Bronchial epithelial cell (primary cell): ENCODE measurements around the gene DUS2. TPM values are rescaled to one million over a fixed set of nuclear protein-coding genes. Genes with fewer than 3 reads are reported as not detected.
A peak's percentile ranks its signal among the peaks of the same experiment; 100 is the strongest.
"Not testable (repeated sequence)": the region's sequence is repeated elsewhere in the genome, so short reads cannot be mapped to it uniquely, and the experiment has no call there.

Experiments
- DNase-seq: peaks from one replicate; pipeline ENCODE4 v3.0.0-alpha.2; 2010; ENCODE audit warnings: low read depth
- FAIRE-seq: peaks from 2 replicates; lab custom pipeline; 2011; peaks lifted over from hg19 to GRCh38; lab: Jason Lieb, UNC
- H3K27me3 ChIP-seq: 2 replicates; pipeline ENCODE4 v1.5.1; 2011; ENCODE audit warnings: low read length; ENCODE audit not compliant: control insufficient read depth, insufficient read depth
- H3K36me3 ChIP-seq: 2 replicates; pipeline ENCODE4 v1.5.1; 2011; ENCODE audit warnings: low read length; ENCODE audit not compliant: control insufficient read depth, insufficient read depth
- H3K4me3 ChIP-seq: 2 replicates; pipeline ENCODE4 v1.5.1; 2011; ENCODE audit warnings: mild to moderate bottlenecking, low read depth, low read length, control low read depth
- total RNA-seq: library from RNA; depleted of rRNA; stranded (reverse); fragments of >200 nt; gene quantifications from 2 replicates; pipeline ENCODE4 v1.2.1, GENCODE V29; 2014
- TF ChIP-seq, protein P1 (sequence below): IDR thresholded peaks from 2 replicates; pipeline ENCODE4 v1.5.1; 2011; ENCODE audit warnings: mild to moderate bottlenecking, moderate library complexity, low read length, control low read depth, inconsistent platforms; ENCODE audit not compliant: insufficient read depth, severe bottlenecking

The DUS2 gene
- total RNA-seq, 1 donor from 2014 or later = 23.7 TPM

DNA sequence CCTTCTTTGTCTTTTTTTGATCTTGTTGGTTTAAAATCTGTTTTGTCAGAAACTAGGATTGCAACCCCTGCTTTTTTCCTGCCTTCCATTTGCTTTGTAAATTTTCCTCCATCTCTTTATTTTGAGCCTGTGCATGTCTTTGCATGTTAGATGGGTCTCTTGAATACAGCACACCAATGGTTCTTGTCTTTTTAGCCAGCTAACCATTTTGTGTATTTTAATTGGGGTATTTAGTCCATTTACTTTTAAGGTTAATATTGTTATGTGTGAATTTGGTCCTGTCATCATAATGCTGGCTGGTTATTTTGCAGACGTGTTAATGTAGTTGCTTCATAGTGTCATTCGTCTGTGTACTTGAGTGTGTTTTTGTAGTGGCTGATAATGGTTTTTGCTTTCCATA lies 88.3 kb downstream of the DUS2 start:
- FAIRE-seq (no peak), DNase-seq (no peak)
- Histone ChIP-seq H3K36me3 (no peaks in the 10 kb centered on the region), H3K27me3 (no peaks in the 10 kb centered on the region), H3K4me3 (no peak overlapping the region)
- TF ChIP-seq, protein P1, sequence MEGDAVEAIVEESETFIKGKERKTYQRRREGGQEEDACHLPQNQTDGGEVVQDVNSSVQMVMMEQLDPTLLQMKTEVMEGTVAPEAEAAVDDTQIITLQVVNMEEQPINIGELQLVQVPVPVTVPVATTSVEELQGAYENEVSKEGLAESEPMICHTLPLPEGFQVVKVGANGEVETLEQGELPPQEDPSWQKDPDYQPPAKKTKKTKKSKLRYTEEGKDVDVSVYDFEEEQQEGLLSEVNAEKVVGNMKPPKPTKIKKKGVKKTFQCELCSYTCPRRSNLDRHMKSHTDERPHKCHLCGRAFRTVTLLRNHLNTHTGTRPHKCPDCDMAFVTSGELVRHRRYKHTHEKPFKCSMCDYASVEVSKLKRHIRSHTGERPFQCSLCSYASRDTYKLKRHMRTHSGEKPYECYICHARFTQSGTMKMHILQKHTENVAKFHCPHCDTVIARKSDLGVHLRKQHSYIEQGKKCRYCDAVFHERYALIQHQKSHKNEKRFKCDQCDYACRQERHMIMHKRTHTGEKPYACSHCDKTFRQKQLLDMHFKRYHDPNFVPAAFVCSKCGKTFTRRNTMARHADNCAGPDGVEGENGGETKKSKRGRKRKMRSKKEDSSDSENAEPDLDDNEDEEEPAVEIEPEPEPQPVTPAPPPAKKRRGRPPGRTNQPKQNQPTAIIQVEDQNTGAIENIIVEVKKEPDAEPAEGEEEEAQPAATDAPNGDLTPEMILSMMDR = no peak

DNA sequence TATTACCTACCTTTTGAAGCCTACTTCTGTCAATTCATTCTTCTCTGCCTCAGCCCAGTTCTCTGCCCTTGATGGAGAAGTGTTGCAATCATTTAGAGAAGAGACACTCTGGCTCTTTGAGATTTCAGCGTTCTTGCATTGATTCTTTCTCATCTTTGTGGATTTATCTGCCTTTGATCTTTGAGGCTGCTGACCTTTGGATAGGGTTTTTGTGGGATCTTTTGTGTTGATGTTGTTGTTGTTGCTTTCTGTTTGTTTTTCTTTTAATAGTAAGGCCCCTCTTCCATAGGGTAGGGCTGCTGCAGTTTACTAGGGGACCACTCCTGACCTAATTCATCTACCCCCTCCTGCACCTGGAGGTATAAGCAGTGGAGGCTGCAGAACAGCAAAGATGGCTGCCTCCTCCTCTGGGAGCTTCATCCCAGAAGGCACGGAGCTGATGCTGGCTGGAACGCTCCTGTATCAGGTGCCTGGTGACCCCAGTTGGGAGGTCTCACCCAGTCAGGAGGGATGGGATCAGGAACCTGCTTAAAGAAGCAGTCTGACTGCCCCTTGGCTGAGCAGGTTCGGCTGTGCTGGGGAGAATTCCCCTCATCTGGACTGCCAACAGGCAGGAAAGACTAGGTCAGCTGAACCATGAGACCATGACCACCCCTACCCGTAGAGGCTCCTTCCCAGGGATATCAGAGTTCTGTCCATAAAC lies 90.1 kb downstream of the DUS2 start:
- H3K27me3 ChIP-seq = no peaks in the 10 kb centered on the region
- H3K4me3 ChIP-seq = no peak overlapping the region
- FAIRE-seq = no peak
- DNase-seq = no peak
- TF ChIP-seq, protein P1 = no peak
- H3K36me3 ChIP-seq = no peaks in the 10 kb centered on the region

DNA sequence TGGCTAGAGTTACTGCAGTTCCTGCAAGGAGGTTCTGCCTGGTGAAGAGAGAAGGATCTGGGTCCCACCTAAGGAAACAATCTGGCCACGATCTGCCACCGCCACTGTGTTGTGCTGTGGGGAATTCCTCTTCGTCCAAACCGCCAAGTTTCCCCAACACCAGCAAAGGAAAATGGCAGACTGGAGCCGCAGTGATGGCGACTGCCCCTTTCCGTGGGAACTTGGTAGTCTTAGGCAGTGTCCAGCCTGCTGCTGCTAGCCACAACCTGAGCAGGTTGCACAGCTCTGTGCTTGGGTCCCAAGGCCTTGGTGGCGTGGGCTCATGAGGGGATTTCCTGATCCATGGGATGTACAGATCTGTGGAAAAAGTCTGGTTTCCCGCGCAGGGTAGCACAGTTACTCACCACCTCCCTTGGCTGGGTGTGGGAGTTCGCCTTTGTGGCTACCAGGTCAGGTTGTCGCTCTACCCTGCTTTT lies 90.7 kb downstream of the DUS2 start:
- no peak for DNase-seq
- TF ChIP-seq, protein P1 = no peak
- no peak for FAIRE-seq
- Histone ChIP-seq H3K36me3 (no peaks in the 10 kb centered on the region), H3K4me3 (no peak overlapping the region), H3K27me3 (no peaks in the 10 kb centered on the region)

DNA sequence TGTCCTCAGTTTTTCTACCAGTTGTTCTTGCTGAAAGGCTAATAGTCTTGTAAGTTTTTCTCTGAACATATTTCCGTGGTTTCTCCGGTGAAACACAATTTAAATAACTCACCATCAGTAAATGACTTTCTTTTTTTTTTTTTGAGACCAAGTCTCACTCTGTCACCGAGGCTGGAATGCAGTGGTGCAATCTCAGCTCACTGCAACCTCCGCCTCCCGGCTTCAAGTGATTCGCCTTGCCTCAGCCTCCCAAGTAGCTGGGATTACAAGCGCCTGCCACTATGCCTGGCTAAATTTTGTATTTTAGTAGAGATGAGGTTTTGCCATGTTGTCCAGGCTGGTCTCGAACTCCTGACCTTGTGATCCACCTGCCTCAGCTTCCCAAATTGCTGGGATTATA lies 91.9 kb downstream of the DUS2 start:
- H3K36me3 ChIP-seq, FAIRE-seq, H3K4me3 ChIP-seq, H3K27me3 ChIP-seq, DNase-seq: not testable (repeated sequence)

DNA sequence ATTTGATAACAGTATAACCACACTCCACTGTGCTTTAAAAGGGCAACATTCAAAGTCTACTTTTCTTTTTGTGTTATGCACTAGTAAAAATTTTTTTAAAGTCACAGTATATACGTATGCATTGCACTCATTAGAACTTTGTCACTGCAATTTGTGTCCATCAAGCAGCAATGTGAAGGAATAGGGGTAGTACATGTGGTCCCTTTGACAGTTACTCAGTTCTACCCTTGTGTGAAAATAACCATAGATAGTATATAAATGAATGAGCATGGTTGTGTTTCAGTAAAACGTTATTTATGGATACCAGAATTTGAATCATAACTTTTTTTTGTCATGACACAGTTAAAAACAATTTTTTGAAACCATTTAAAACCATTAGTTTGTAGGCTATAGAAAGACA lies 92.8 kb downstream of the DUS2 start:
- Histone ChIP-seq H3K36me3 (no peaks in the 10 kb centered on the region), H3K4me3 (no peak overlapping the region), H3K27me3 (no peaks in the 10 kb centered on the region)
- no peak for DNase-seq
- TF ChIP-seq, protein P1 = no peak
- FAIRE-seq = no peak

DNA sequence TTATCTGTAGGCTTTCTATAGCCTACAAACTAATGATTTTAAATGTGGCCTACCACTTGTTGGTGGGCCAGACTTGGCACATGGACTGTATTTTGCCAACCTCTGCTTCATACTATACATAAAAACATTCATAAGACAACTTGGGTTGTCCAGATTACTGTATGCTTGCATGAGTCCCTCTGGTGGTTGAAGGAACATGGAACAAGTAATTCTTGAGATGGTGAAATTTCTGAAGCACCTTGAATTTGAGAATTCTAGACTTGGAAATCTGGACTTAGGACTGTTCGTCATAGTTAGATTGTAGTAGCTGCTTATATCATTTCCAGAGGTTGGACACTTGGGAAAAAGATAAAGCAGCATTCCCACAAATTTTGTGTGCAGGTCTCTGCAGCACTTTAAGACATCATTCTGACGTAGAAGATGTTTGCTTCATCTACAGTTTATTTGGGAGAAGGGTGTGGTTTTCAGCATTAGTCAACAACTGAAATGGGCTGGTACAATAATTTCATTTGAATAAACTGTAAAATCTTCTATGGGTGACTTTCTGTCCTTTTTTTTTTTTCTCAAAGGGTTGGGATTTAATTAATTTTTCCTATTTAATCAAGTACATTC lies 93.3 kb downstream of the DUS2 start:
- H3K36me3 ChIP-seq = no peaks in the 10 kb centered on the region
- FAIRE-seq = no peak
- H3K4me3 ChIP-seq = no peak overlapping the region
- TF ChIP-seq, protein P1 = peak; percentile 38
- DNase-seq = peak; percentile 48
- H3K27me3 ChIP-seq = no peaks in the 10 kb centered on the region
